Measurements from ENCODE around the gene AANAT. TPM values are rescaled to one million over a fixed set of nuclear protein-coding genes. Genes with fewer than 3 reads are reported as not detected.

AANAT gene
- total and polyA plus RNA-seq, 10 donors = 0.19 to 0.22 TPM; not detected in 8

- Histone ChIP-seq H3K4me1 (peaks cover 7 to 32% (median 17%) of the 10 kb centered on the region in 6 donors), H3K4me3 (no peak overlapping the region), H3K27me3 (replicated peaks in 1 of 7) (no peaks in the 10 kb centered on the region), H3K27ac (no peak overlapping the region), H3K9me3 (no peaks in the 10 kb centered on the region), H3K36me3 (peaks cover 0 to 58% (median 45%) of the 10 kb centered on the region in 6 donors)
- WGBS, 5 donors = 88 to 96% (median 92%) methylated on average over 11 to 38 of the region's 38 CpGs
- DNase-seq = no peak
- TF ChIP-seq CTCF (IDR thresholded peaks at IDR 0.05 in 8 of 11, conservative IDR thresholded peaks at IDR 0.05 in 3 of 11) = no peak
- peak; percentile 50 to 72 (median 54) for TF ChIP-seq POLR2AphosphoS5 (IDR thresholded peaks at IDR 0.05)
- intact Hi-C loops (cut with DNase I; ENCODE audit: low total_unique reads) = loop anchor here (5.0 kb wide), 1 partner anchor 38 kb away; no protein-coding TSS in a partner anchor
These were observed 1.9 kb downstream of the AANAT start for GRCh38 chr17:76469076-76469990.

GRCh38 chr17:76469991-76470739 lies 2.8 kb downstream of the AANAT start:
- H3K4me1 ChIP-seq = peaks cover 7 to 32% (median 17%) of the 10 kb centered on the region in 6 donors
- TF ChIP-seq POLR2A (IDR thresholded peaks at IDR 0.05) = no peak
- TF ChIP-seq POLR2AphosphoS5 (IDR thresholded peaks at IDR 0.05) = peak in 1 of 3 donors; percentile 1
- no peak overlapping the region for H3K4me3 ChIP-seq
- H3K27me3 ChIP-seq (replicated peaks in 1 of 7) = no peaks in the 10 kb centered on the region
- 85 to 93% (median 92%) methylated on average over 10 to 13 of the region's 13 CpGs for WGBS, 5 donors
- H3K9me3 ChIP-seq = no peaks in the 10 kb centered on the region
- peaks cover 0 to 66% (median 53%) of the 10 kb centered on the region in 6 donors for H3K36me3 ChIP-seq
- no peak overlapping the region for H3K27ac ChIP-seq
- no peak for DNase-seq
- intact Hi-C loops (cut with DNase I; ENCODE audit: low total_unique reads) = loop anchor here (5.0 kb wide), 1 partner anchor 37 kb away; no protein-coding TSS in a partner anchor

- Histone ChIP-seq H3K4me3 (no peak overlapping the region), H3K36me3 (peaks cover 0 to 82% (median 60%) of the 10 kb centered on the region in 6 donors), H3K27me3 (replicated peaks in 1 of 7) (no peaks in the 10 kb centered on the region), H3K4me1 (peaks cover 0 to 18% (median 5%) of the 10 kb centered on the region in 6 donors), H3K27ac (no peak overlapping the region), H3K9me3 (no peaks in the 10 kb centered on the region)
- WGBS, 5 donors = 91 to 94% (median 93%) methylated on average over 27 to 35 of the region's 35 CpGs
- intact Hi-C loops (cut with DNase I; ENCODE audit: low total_unique reads) = no loop called here
- DNase-seq = no peak
- TF ChIP-seq POLR2AphosphoS5 (IDR thresholded peaks at IDR 0.05) = peak in 1 of 3 donors; percentile 45
- TF ChIP-seq CTCF (IDR thresholded peaks at IDR 0.05 in 8 of 11, conservative IDR thresholded peaks at IDR 0.05 in 3 of 11) = no peak
- TF ChIP-seq POLR2A (IDR thresholded peaks at IDR 0.05) = no peak
These were observed 4.3 kb downstream of the AANAT start for GRCh38 chr17:76471498-76472257.

GRCh38 chr17:76472258-76472645 lies 4.8 kb downstream of the AANAT start:
- Histone ChIP-seq H3K4me3 (no peak overlapping the region), H3K27ac (no peak overlapping the region), H3K36me3 (peaks cover 0 to 87% (median 66%) of the 10 kb centered on the region in 6 donors), H3K4me1 (peaks cover 0 to 13% (median 1%) of the 10 kb centered on the region in 6 donors), H3K27me3 (replicated peaks in 1 of 7) (no peaks in the 10 kb centered on the region), H3K9me3 (no peaks in the 10 kb centered on the region)
- peak in 1 of 3 donors; percentile 20 for TF ChIP-seq POLR2AphosphoS5 (IDR thresholded peaks at IDR 0.05)
- no peak for TF ChIP-seq CTCF (IDR thresholded peaks at IDR 0.05 in 8 of 11, conservative IDR thresholded peaks at IDR 0.05 in 3 of 11)
- DNase-seq = no peak
- intact Hi-C loops (cut with DNase I; ENCODE audit: low total_unique reads) = no loop called here
- 87 to 96% (median 94%) methylated on average over 15 of the region's 15 CpGs for WGBS, 5 donors

All from spleen (tissue), 11 donors.